PC-9 (cell line): Measurements from ENCODE around the gene TLR8.

Source experiments
- CTCF ChIP-seq: fragments of 200-600 bp; sonication (generic); conservative IDR thresholded peaks from 2 replicates; pipeline ENCODE4 v1.6.1; 2017; ENCODE audit warnings: mixed run types, antibody characterized with exemption, mild to moderate bottlenecking, moderate library complexity
- EZH2 ChIP-seq: fragments of 200-600 bp; sonication (generic); IDR thresholded peaks from 2 replicates; pipeline ENCODE4 v1.8.0; 2017; ENCODE audit warnings: antibody characterized with exemption, low read depth

GRCh38 chrX:12950851-12951594 lies 44.6 kb downstream of the TLR8 start:
- no peak for TF ChIP-seq EZH2
- no peak for TF ChIP-seq CTCF
